Skeletal muscle tissue (tissue), 4 donors: ENCODE data around the gene TRIP10. TPM values are rescaled to one million over a fixed set of nuclear protein-coding genes. Genes with fewer than 3 reads are reported as not detected.
A peak's percentile ranks its signal among the peaks of the same experiment; 100 is the strongest.
"Not testable (repeated sequence)": the region's sequence is repeated elsewhere in the genome, so short reads cannot be mapped to it uniquely, and the experiment has no call there.

ENCODE experiments used
- H3K27ac ChIP-seq: one replicate; pipeline ENCODE4 v1.7.0; 2013; ENCODE audit warnings: mild to moderate bottlenecking, low read depth, low read length, inconsistent platforms
- H3K27me3 ChIP-seq, 3 donors: one replicate each; pipeline ENCODE4 v1.7.0; 2013; ENCODE audit warnings: low read length in 3 of 3; ENCODE audit not compliant: control insufficient read depth in 3 of 3, insufficient read depth in 3 of 3
- H3K36me3 ChIP-seq, 3 donors: one replicate each; pipeline ENCODE4 v1.7.0; 2013; ENCODE audit warnings: low read length in 3 of 3; ENCODE audit not compliant: control insufficient read depth in 3 of 3, insufficient read depth in 3 of 3
- H3K4me1 ChIP-seq, 3 donors: one replicate each; pipeline ENCODE4 v1.7.0; 2013; ENCODE audit warnings: low read length in 3 of 3, mild to moderate bottlenecking in 3 of 3; ENCODE audit not compliant: control insufficient read depth in 3 of 3, insufficient read depth in 3 of 3
- H3K4me3 ChIP-seq, 3 donors: one replicate each; pipeline ENCODE4 v1.7.0; 2013; ENCODE audit warnings: low read length in 3 of 3
- H3K9ac ChIP-seq, 3 donors: one replicate each; pipeline ENCODE4 v1.7.0; 2013; ENCODE audit warnings: low read length in 3 of 3, mild to moderate bottlenecking in 3 of 3, moderate library complexity in 2 of 3, low read depth in 1 of 3
- H3K9me3 ChIP-seq, 3 donors: one replicate each; pipeline ENCODE4 v1.7.0; 2013; ENCODE audit warnings: low read length in 3 of 3; ENCODE audit not compliant: control insufficient read depth in 3 of 3
- total RNA-seq: library from RNA; depleted of rRNA; stranded (reverse); fragments of >200 nt; gene quantifications from one replicate; pipeline ENCODE4 v1.2.3, GENCODE V29; 2014
- donor health status: Osteomylitis.

Gene TRIP10
- total RNA-seq, 1 donor from 2014 or later, result 32.9 TPM

- H3K9ac ChIP-seq, result no peak overlapping the region
- H3K4me3 ChIP-seq, result no peak overlapping the region
- peaks cover 0 to 3% (median 0%) of the 10 kb centered on the region in 3 donors for H3K9me3 ChIP-seq
- peaks cover 0 to 11% (median 9%) of the 10 kb centered on the region in 3 donors for H3K4me1 ChIP-seq
- H3K27me3 ChIP-seq, result peaks cover 21 to 42% (median 33%) of the 10 kb centered on the region in 3 donors
- H3K27ac ChIP-seq, result no peak overlapping the region
- H3K36me3 ChIP-seq, result no peaks in the 10 kb centered on the region
Observed at GRCh38 chr19:6765738-6766356, 26.4 kb downstream of the TRIP10 start.

GRCh38 chr19:6766357-6767080 is 27.0 kb downstream of the TRIP10 start:
- peaks cover 0 to 11% (median 9%) of the 10 kb centered on the region in 3 donors for H3K4me1 ChIP-seq
- H3K27me3 ChIP-seq, result peaks cover 21 to 42% (median 33%) of the 10 kb centered on the region in 3 donors
- no peak overlapping the region for H3K4me3 ChIP-seq
- no peak overlapping the region for H3K27ac ChIP-seq
- no peak overlapping the region for H3K9ac ChIP-seq
- no peaks in the 10 kb centered on the region for H3K36me3 ChIP-seq
- H3K9me3 ChIP-seq, result no peaks in the 10 kb centered on the region

- no peaks in the 10 kb centered on the region for H3K9me3 ChIP-seq
- H3K4me1 ChIP-seq, result peaks cover 0 to 11% (median 9%) of the 10 kb centered on the region in 3 donors
- H3K9ac ChIP-seq, result no peak overlapping the region
- H3K36me3 ChIP-seq, result no peaks in the 10 kb centered on the region
- peaks cover 21 to 42% (median 37%) of the 10 kb centered on the region in 3 donors for H3K27me3 ChIP-seq
- peak overlapping the region in 1 of 3 donors; percentile 42 for H3K4me3 ChIP-seq
- no peak overlapping the region for H3K27ac ChIP-seq
Observed at GRCh38 chr19:6767081-6767356, 27.5 kb downstream of the TRIP10 start.

- Histone ChIP-seq H3K9me3 (no peaks in the 10 kb centered on the region), H3K27ac (no peak within 1 kb of the TSS), H3K4me1 (peaks cover 0 to 11% (median 9%) of the 10 kb centered on the region in 3 donors), H3K27me3 (peaks cover 21 to 42% (median 39%) of the 10 kb centered on the region in 3 donors), H3K9ac (no peak within 1 kb of the TSS), H3K36me3 (no peaks in the 10 kb centered on the region), H3K4me3 (peak within 1 kb of the TSS in 1 of 3 donors; percentile 42)
Observed at GRCh38 chr19:6767357-6768235, 28.1 kb downstream of the TRIP10 start, which contains the start of gene SH2D3A. TSS of gene SH2D3A (minus strand) at chr19:6767435. CDS start at chr19:6763748, 3,687 bp downstream.

- Histone ChIP-seq H3K27me3 (peaks cover 21 to 45% (median 44%) of the 10 kb centered on the region in 3 donors), H3K4me3 (no peak overlapping the region), H3K9me3 (no peaks in the 10 kb centered on the region), H3K4me1 (peaks cover 0 to 11% (median 9%) of the 10 kb centered on the region in 3 donors), H3K27ac (no peak overlapping the region), H3K36me3 (no peaks in the 10 kb centered on the region), H3K9ac (no peak overlapping the region)
Observed at GRCh38 chr19:6768236-6768785, 28.8 kb downstream of the TRIP10 start.

GRCh38 chr19:6769006-6769619 is 29.6 kb downstream of the TRIP10 start:
- Histone ChIP-seq H3K27me3 (peaks cover 19 to 45% (median 43%) of the 10 kb centered on the region in 3 donors), H3K4me3 (no peak overlapping the region), H3K9ac (no peak overlapping the region), H3K9me3 (no peaks in the 10 kb centered on the region), H3K27ac (no peak overlapping the region), H3K4me1 (peaks cover 0 to 11% (median 9%) of the 10 kb centered on the region in 3 donors), H3K36me3 (no peaks in the 10 kb centered on the region)

GRCh38 chr19:6771648-6772027 is 32.2 kb downstream of the TRIP10 start:
- H3K27me3 ChIP-seq, result peaks cover 9 to 26% (median 23%) of the 10 kb centered on the region in 3 donors
- not testable (repeated sequence) for H3K36me3 ChIP-seq, H3K9me3 ChIP-seq

GRCh38 chr19:6772028-6772865 is 32.8 kb downstream of the TRIP10 start, which contains the start of gene VAV1:
TSS of gene VAV1 (plus strand) at chr19:6772708. CDS start at chr19:6772808, 100 bp downstream.
- peaks cover 6 to 20% (median 17%) of the 10 kb centered on the region in 3 donors for H3K27me3 ChIP-seq
- H3K36me3 ChIP-seq, result no peaks in the 10 kb centered on the region
- H3K27ac ChIP-seq, result peak within 1 kb of the TSS; percentile 25
- peak within 1 kb of the TSS in 2 of 3 donors; percentile 31 to 38 for H3K4me3 ChIP-seq
- no peaks in the 10 kb centered on the region for H3K9me3 ChIP-seq
- peaks cover 0 to 3% (median 2%) of the 10 kb centered on the region in 3 donors for H3K4me1 ChIP-seq
- no peak within 1 kb of the TSS for H3K9ac ChIP-seq

More at GRCh38 chr19:6771648-6772027, 32.2 kb downstream of the TRIP10 start:
- H3K4me3 ChIP-seq, H3K27ac ChIP-seq, H3K4me1 ChIP-seq, H3K9ac ChIP-seq: not testable (repeated sequence)
